OCI-LY7 (cell line): ENCODE results near the gene ROBO3. TPM values are rescaled to one million over a fixed set of nuclear protein-coding genes. Genes with fewer than 3 reads are reported as not detected.

Experiments
- BruUV-seq: library from RNA; stranded (reverse); fragments of 400-500 nt; replicated peaks from 2 replicates; lab custom pipeline; 2021; lab: Mats Ljungman, UMichigan
- CTCF ChIA-PET: fragments of 300-600 bp; sonication (Branson Sonifier 250); formaldehyde crosslinking; loops from one replicate; lab custom pipeline; 2022; ENCODE audit warnings: antibody characterized with exemption; ENCODE audit not compliant: unreplicated experiment; lab: Charles Lee
- POLR2A ChIA-PET: fragments of 300-600 bp; sonication (Branson Sonifier 250); formaldehyde crosslinking; loops from one replicate; lab custom pipeline; 2022; ENCODE audit warnings: antibody characterized with exemption; lab: Charles Lee
- DNase-seq: peaks from one replicate; pipeline ENCODE4 v3.0.0-alpha.2; 2015; ENCODE audit warnings: low spot score
- H2AFZ ChIP-seq: fragments of 200-600 bp; sonication (generic), shearing (Covaris generic); 2 replicates; pipeline ENCODE4 v1.6.1; 2014; ENCODE audit warnings: mild to moderate bottlenecking, antibody characterized with exemption, low read length, moderate library complexity
- H3K27ac ChIP-seq: fragments of 200-600 bp; sonication (generic); 2 replicates; pipeline ENCODE4 v1.5.1; 2014; ENCODE audit warnings: mixed run types, low read depth, mild to moderate bottlenecking, moderate library complexity, low read length, inconsistent platforms; ENCODE audit not compliant: poor library complexity, severe bottlenecking
- H3K36me3 ChIP-seq: fragments of 200-600 bp; sonication (generic); 2 replicates; pipeline ENCODE4 v1.6.1; 2014; ENCODE audit warnings: mild to moderate bottlenecking, antibody characterized with exemption, low read length, moderate library complexity, mixed read lengths; ENCODE audit not compliant: insufficient read depth
- H3K4me1 ChIP-seq: fragments of 200-600 bp; sonication (generic); 2 replicates; pipeline ENCODE4 v1.5.1; 2014; ENCODE audit warnings: mild to moderate bottlenecking, low read length; ENCODE audit not compliant: insufficient read depth, poor library complexity, severe bottlenecking
- H3K4me2 ChIP-seq: fragments of 200-600 bp; sonication (generic); 2 replicates; pipeline ENCODE4 v1.6.1; 2014; ENCODE audit warnings: mild to moderate bottlenecking, low read length
- H3K4me3 ChIP-seq: fragments of 200-600 bp; sonication (generic); 2 replicates; pipeline ENCODE4 v1.5.1; 2014; ENCODE audit warnings: mild to moderate bottlenecking, low read depth, low read length; ENCODE audit not compliant: poor library complexity, severe bottlenecking
- H3K79me2 ChIP-seq: fragments of 200-600 bp; sonication (generic); 2 replicates; pipeline ENCODE4 v1.6.1; 2016; ENCODE audit warnings: low read depth, mild to moderate bottlenecking, low read length, moderate library complexity, mixed read lengths; ENCODE audit not compliant: insufficient read depth
- H3K9me2 ChIP-seq: fragments of 200-600 bp; sonication (generic); 2 replicates; pipeline ENCODE4 v1.6.1; 2016; ENCODE audit warnings: mild to moderate bottlenecking, low read length, mixed read lengths; ENCODE audit not compliant: insufficient read depth
- H3K9me3 ChIP-seq: fragments of 200-600 bp; sonication (generic); 2 replicates; pipeline ENCODE4 v1.6.1; 2014; ENCODE audit warnings: mild to moderate bottlenecking, mixed run types, low read length, mixed read lengths
- H4K20me1 ChIP-seq: fragments of 200-600 bp; sonication (generic); 2 replicates; pipeline ENCODE4 v1.6.1; 2014; ENCODE audit warnings: mild to moderate bottlenecking, antibody characterized with exemption, low read length, moderate library complexity, mixed read lengths; ENCODE audit not compliant: insufficient read depth
- CTCF ChIP-seq: fragments of 200-600 bp; sonication (generic); conservative IDR thresholded peaks from 2 replicates; pipeline ENCODE4 v1.5.1; 2014; ENCODE audit warnings: mild to moderate bottlenecking, antibody characterized with exemption, low read length, moderate library complexity, mixed read lengths
- EZH2phosphoT487 ChIP-seq: fragments of 200-600 bp; sonication (generic); IDR thresholded peaks from 2 replicates; pipeline ENCODE4 v1.6.1; 2018; ENCODE audit warnings: low read depth, borderline replicate concordance, mild to moderate bottlenecking, mixed run types, antibody characterized with exemption, low read length, moderate library complexity, mixed read lengths
- intact Hi-C: fragments of 100-400 bp; cut with micrococcal nuclease; formaldehyde crosslinking; loops from one replicate; pipeline ENCODE4 v1.10.0; 2022; ENCODE audit not compliant: unreplicated experiment
- total RNA-seq, 2 experiments: library from RNA; depleted of rRNA in 1 of 2; stranded (reverse); fragments of >200 nt in 1 of 2; shearing (Covaris generic) in 1 of 2; gene quantifications; 2 replicates each; pipeline ENCODE4 v1.2.3, GENCODE V29; 2014 to 2022

The ROBO3 gene
- total RNA-seq, 2 experiments from 2014 or later, result 0.19 TPM; not detected in 1

DNA sequence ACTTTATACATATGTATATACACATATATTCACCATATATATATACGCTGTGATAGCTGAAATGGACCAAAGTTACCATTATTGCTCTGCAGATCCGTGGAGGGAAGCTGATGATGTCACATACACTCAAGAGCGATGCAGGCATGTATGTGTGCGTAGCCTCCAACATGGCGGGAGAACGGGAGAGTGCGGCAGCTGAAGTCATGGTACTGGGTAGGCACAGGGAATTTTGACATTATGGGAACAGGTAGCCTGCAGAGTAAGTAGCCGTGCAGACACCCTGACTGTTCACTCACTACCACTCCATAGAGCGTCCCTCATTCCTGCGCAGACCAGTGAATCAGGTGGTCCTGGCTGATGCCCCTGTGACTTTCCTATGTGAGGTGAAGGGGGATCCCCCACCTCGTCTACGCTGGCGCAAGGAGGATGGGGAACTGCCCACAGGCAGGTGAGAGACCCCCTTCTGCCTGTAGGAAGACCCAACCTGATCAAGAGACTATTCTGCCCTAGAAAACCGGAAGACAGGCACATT, 4.7 kb downstream of the ROBO3 start:
- no peaks in the 10 kb centered on the region for H3K36me3 ChIP-seq
- BruUV-seq, result no TSS peak
- no peak overlapping the region for H3K27ac ChIP-seq
- no peak for DNase-seq
- intact Hi-C loops, result no loop called here
- H3K4me2 ChIP-seq, result no peak overlapping the region
- H4K20me1 ChIP-seq, result no peaks in the 10 kb centered on the region
- TF ChIP-seq CTCF (no peak), EZH2phosphoT487 (no peak)
- H3K4me1 ChIP-seq, result no peaks in the 10 kb centered on the region
- POLR2A ChIA-PET, result no interaction called here
- CTCF ChIA-PET, result interaction anchor here (0.7 kb wide), 1 partner anchor 1699 kb away, joined by 3 read pairs; no protein-coding TSS in a partner anchor
- H3K9me3 ChIP-seq, result no peaks in the 10 kb centered on the region
- no peaks in the 10 kb centered on the region for H3K9me2 ChIP-seq
- H3K4me3 ChIP-seq, result no peak overlapping the region
- no peak overlapping the region for H2AFZ ChIP-seq
- H3K79me2 ChIP-seq, result no peaks in the 10 kb centered on the region

DNA sequence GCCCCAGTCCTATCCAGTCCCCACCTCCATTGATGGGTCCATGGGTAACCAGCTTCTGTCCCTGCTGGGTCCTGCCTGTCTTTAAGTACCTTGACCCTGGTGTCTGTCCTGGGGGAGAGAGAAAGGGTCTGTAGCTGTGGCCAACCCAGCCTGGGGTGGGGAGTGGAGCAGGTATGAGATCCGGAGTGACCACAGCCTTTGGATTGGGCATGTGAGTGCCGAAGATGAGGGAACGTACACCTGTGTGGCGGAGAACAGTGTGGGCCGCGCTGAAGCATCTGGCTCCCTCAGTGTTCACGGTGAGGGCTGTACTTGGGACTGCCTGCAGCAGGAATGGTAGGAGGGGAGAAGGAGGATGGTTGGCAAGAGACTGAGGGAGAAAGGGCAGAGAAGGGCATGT, 5.2 kb downstream of the ROBO3 start:
- CTCF ChIA-PET, result no interaction called here
- no peak overlapping the region for H3K4me2 ChIP-seq
- no peaks in the 10 kb centered on the region for H4K20me1 ChIP-seq
- H3K4me3 ChIP-seq, result no peak overlapping the region
- H3K9me3 ChIP-seq, result no peaks in the 10 kb centered on the region
- no peaks in the 10 kb centered on the region for H3K79me2 ChIP-seq
- TF ChIP-seq EZH2phosphoT487 (no peak), CTCF (no peak)
- POLR2A ChIA-PET, result interaction anchor here (0.6 kb wide), 1 partner anchor 118 kb away, joined by 3 read pairs; the partner anchor contains the start of gene VSIG2
- intact Hi-C loops, result no loop called here
- no peak for DNase-seq
- H3K9me2 ChIP-seq, result no peaks in the 10 kb centered on the region
- no TSS peak for BruUV-seq
- H3K36me3 ChIP-seq, result no peaks in the 10 kb centered on the region
- no peak overlapping the region for H3K27ac ChIP-seq
- H3K4me1 ChIP-seq, result no peaks in the 10 kb centered on the region
- no peak overlapping the region for H2AFZ ChIP-seq

- H3K36me3 ChIP-seq, result no peaks in the 10 kb centered on the region
- H2AFZ ChIP-seq, result no peak overlapping the region
- BruUV-seq, result no TSS peak
- ChIA-PET POLR2A (no interaction called here), CTCF (no interaction called here)
- H3K4me2 ChIP-seq, result no peak overlapping the region
- no peak overlapping the region for H3K27ac ChIP-seq
- no peak for DNase-seq
- no peaks in the 10 kb centered on the region for H4K20me1 ChIP-seq
- no peaks in the 10 kb centered on the region for H3K4me1 ChIP-seq
- no peaks in the 10 kb centered on the region for H3K9me3 ChIP-seq
- TF ChIP-seq CTCF, result no peak
- TF ChIP-seq EZH2phosphoT487, result no peak
- intact Hi-C loops, result no loop called here
- no peaks in the 10 kb centered on the region for H3K9me2 ChIP-seq
- no peak overlapping the region for H3K4me3 ChIP-seq
- no peaks in the 10 kb centered on the region for H3K79me2 ChIP-seq
Observed at GRCh38 chr11:124872280-124872679, 7.0 kb downstream of the ROBO3 start.
